Liver (tissue), 9 donors: ENCODE measurements around the gene OLFML2A. TPM values are rescaled to one million over a fixed set of nuclear protein-coding genes. Genes with fewer than 3 reads are reported as not detected.
A peak's percentile ranks its signal among the peaks of the same experiment; 100 is the strongest.
"Not testable (repeated sequence)": the region's sequence is repeated elsewhere in the genome, so short reads cannot be mapped to it uniquely, and the experiment has no call there.

ENCODE experiments used
- DNase-seq: peaks from one replicate; pipeline ENCODE4 v3.0.0-alpha.2; 2017; ENCODE audit warnings: low spot score
- H3K27ac ChIP-seq, 2 donors: one replicate each; pipeline ENCODE4 v1.7.0; 2013; ENCODE audit warnings: inconsistent platforms in 2 of 2, low read length in 2 of 2, control low read depth in 1 of 2, low read depth in 1 of 2, mild to moderate bottlenecking in 1 of 2
- H3K27me3 ChIP-seq, 4 donors: one replicate each; pipeline versions ENCODE4 v1.6.1 to v1.7.0; 2013; ENCODE audit warnings: low read length in 3 of 4, inconsistent platforms in 1 of 4, mild to moderate bottlenecking in 1 of 4, moderate library complexity in 1 of 4; ENCODE audit not compliant: control insufficient read depth in 4 of 4, insufficient read depth in 4 of 4
- H3K36me3 ChIP-seq, 4 donors: one replicate each; pipeline versions ENCODE4 v1.6.1 to v1.7.0; 2013; ENCODE audit warnings: low read length in 3 of 4, mild to moderate bottlenecking in 3 of 4, low read depth in 1 of 4, moderate library complexity in 1 of 4; ENCODE audit not compliant: control insufficient read depth in 4 of 4, insufficient read depth in 3 of 4
- H3K4me1 ChIP-seq, 4 donors: one replicate each; pipeline versions ENCODE4 v1.6.1 to v1.7.0; 2013; ENCODE audit warnings: low read length in 3 of 4, mild to moderate bottlenecking in 3 of 4, moderate library complexity in 1 of 4; ENCODE audit not compliant: control insufficient read depth in 4 of 4, insufficient read depth in 4 of 4
- H3K4me3 ChIP-seq, 3 donors: one replicate each; pipeline versions ENCODE4 v1.6.1 to v1.7.0; 2013; ENCODE audit warnings: low read length in 3 of 3, control low read depth in 1 of 3, low read depth in 1 of 3, mild to moderate bottlenecking in 1 of 3
- H3K9ac ChIP-seq, 2 donors: one replicate each; pipeline ENCODE4 v1.7.0; 2013; ENCODE audit warnings: low read length in 2 of 2, mild to moderate bottlenecking in 2 of 2, moderate library complexity in 2 of 2, control low read depth in 1 of 2, low read depth in 1 of 2
- H3K9me3 ChIP-seq, 4 donors: one replicate each; pipeline versions ENCODE4 v1.6.1 to v1.7.0; 2013; ENCODE audit warnings: low read length in 3 of 4; ENCODE audit not compliant: control insufficient read depth in 4 of 4
- FOXA1 ChIP-seq: IDR thresholded peaks from 2 replicates; pipeline ENCODE4 v1.6.1; 2016; ENCODE audit warnings: antibody characterized with exemption
- FOXA2 ChIP-seq: IDR thresholded peaks from 2 replicates; pipeline ENCODE4 v1.6.1; 2016; ENCODE audit warnings: antibody characterized with exemption
- HNF4A ChIP-seq, 2 donors: conservative IDR thresholded peaks; 2 replicates each; pipeline ENCODE4 v1.6.1; 2016; ENCODE audit warnings: antibody characterized with exemption in 2 of 2, mild to moderate bottlenecking in 2 of 2
- HNF4G ChIP-seq: IDR thresholded peaks from 2 replicates; pipeline ENCODE4 v1.6.1; 2016; ENCODE audit warnings: antibody characterized with exemption
- JUND ChIP-seq, 2 donors: IDR thresholded peaks; 2 replicates each; pipeline ENCODE4 v1.6.1; 2016; ENCODE audit warnings: antibody characterized with exemption in 2 of 2
- NR2F2 ChIP-seq: IDR thresholded peaks from 2 replicates; pipeline ENCODE4 v1.6.1; 2016; ENCODE audit warnings: antibody characterized with exemption
- RAD21 ChIP-seq, 2 donors: IDR thresholded peaks; 2 replicates each; pipeline ENCODE4 v1.6.1; 2016; ENCODE audit warnings: antibody characterized with exemption in 2 of 2, mild to moderate bottlenecking in 2 of 2
- RXRA ChIP-seq, 2 donors: IDR thresholded peaks; 2 replicates each; pipeline ENCODE4 v1.6.1; 2017 to 2018; ENCODE audit warnings: antibody characterized with exemption in 2 of 2, mild to moderate bottlenecking in 1 of 2
- SP1 ChIP-seq: IDR thresholded peaks from 2 replicates; pipeline ENCODE4 v1.6.1; 2018; ENCODE audit warnings: antibody characterized with exemption, mild to moderate bottlenecking
- WGBS: extraction: QIAGEN DNeasy Blood & Tissue Kit; methylation state at CpG from one replicate; pipeline ENCODE4 v1.1.7; 2013; 5-methylcytosine and 5-hydroxymethylcytosine counted together
- polyA plus RNA-seq, 2 donors: library from polyadenylated mRNA; stranded (reverse) in 1 of 2; unstranded in 1 of 2; fragments of 200-250 nt in 1 of 2; fragments of >200 nt in 1 of 2; fragmentation: Nextera tagmentation in 1 of 2; extraction: Ambion mirVana in 1 of 2; gene quantifications; one replicate each; pipeline versions ENCODE4 v1.2.1 to v1.2.3, GENCODE V29; 2013 to 2015
- total RNA-seq, 2 donors: library from RNA; depleted of rRNA; stranded (reverse); fragments of >200 nt; gene quantifications; one replicate each; pipeline ENCODE4 v1.2.3, GENCODE V29; 2014
- TF ChIP-seq, protein P1 (sequence below): IDR thresholded peaks from 2 replicates; pipeline ENCODE4 v1.6.1; 2016; ENCODE audit warnings: antibody characterized with exemption
- TF ChIP-seq, protein P2 (sequence below): IDR thresholded peaks from 2 replicates; pipeline ENCODE4 v1.6.1; 2016; ENCODE audit warnings: antibody characterized with exemption, mild to moderate bottlenecking
- donor health status: healthy.
- donor health status: healthy.
- donor health status: healthy.
- donor health status: healthy.
- donor health status: healthy.

The OLFML2A gene
- total and polyA plus RNA-seq, 4 donors: 0.15 to 1.1 (median 0.53) TPM

DNA sequence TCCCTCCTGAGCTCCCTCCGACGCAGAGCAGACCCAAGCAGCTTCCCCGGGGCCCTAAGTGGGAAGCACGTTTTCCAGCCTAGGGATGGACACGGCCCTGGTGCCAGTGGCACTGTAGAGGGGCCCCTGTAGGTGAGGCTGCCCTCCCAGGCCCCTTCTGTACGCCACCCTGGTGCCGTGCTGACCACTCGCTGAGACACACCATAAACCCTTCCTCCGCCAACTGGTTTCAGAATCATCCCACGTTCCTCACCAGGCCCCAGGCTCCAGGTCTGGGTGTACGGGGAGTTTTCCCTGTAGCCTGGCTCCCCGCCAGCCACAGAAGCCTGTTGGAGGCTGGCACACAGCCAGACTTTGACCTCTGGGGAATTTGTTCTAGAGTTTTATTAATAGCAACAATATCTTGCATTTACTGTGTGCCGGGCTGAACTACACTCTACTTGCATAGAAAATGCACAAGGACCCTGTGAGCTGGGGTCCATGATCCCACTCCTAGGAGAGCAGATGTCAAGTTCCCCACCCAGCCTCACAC lies 58.2 kb downstream of the OLFML2A start:
- no peak overlapping the region for H3K27ac ChIP-seq
- H3K9me3 ChIP-seq: no peaks in the 10 kb centered on the region
- H3K36me3 ChIP-seq: no peaks in the 10 kb centered on the region
- 61% methylated on average over 13 of the region's 13 CpGs for WGBS
- no peak overlapping the region for H3K4me3 ChIP-seq
- no peaks in the 10 kb centered on the region for H3K27me3 ChIP-seq
- no peak for TF ChIP-seq FOXA2
- TF ChIP-seq FOXA1: no peak
- no peak for TF ChIP-seq RXRA (IDR thresholded peaks at IDR 0.05)
- TF ChIP-seq HNF4A (conservative IDR thresholded peaks at IDR 0.05): no peak
- TF ChIP-seq NR2F2: peak; percentile 25
- TF ChIP-seq, protein P1, sequence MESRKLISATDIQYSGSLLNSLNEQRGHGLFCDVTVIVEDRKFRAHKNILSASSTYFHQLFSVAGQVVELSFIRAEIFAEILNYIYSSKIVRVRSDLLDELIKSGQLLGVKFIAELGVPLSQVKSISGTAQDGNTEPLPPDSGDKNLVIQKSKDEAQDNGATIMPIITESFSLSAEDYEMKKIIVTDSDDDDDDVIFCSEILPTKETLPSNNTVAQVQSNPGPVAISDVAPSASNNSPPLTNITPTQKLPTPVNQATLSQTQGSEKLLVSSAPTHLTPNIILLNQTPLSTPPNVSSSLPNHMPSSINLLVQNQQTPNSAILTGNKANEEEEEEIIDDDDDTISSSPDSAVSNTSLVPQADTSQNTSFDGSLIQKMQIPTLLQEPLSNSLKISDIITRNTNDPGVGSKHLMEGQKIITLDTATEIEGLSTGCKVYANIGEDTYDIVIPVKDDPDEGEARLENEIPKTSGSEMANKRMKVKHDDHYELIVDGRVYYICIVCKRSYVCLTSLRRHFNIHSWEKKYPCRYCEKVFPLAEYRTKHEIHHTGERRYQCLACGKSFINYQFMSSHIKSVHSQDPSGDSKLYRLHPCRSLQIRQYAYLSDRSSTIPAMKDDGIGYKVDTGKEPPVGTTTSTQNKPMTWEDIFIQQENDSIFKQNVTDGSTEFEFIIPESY: no peak
- TF ChIP-seq JUND (IDR thresholded peaks at IDR 0.05): no peak
- H3K9ac ChIP-seq: no peak overlapping the region
- DNase-seq: peak; percentile 53
- H3K4me1 ChIP-seq: peaks cover 0 to 4% (median 0%) of the 10 kb centered on the region in 4 donors

DNA sequence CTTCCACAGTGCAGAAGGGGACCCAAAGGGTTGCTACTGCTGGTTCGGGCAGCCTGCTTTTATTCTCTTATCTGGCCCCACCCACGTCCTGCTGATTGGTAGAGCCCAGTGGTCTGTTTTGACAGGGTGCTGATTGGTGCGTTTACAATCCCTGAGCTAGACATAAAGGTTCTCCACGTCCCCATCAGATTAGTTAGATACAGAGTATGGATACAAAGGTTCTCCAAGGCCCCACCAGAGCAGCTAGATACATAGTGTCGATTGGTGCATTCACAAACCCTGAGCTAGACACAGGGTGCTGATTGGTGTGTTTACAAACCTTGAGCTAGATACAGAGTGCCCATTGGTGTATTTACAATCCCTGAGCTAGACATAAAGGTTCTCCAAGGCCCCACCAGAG lies 61.2 kb downstream of the OLFML2A start:
- H3K9ac ChIP-seq, DNase-seq, H3K9me3 ChIP-seq, H3K27me3 ChIP-seq, H3K27ac ChIP-seq, H3K36me3 ChIP-seq, H3K4me1 ChIP-seq, H3K4me3 ChIP-seq: not testable (repeated sequence)
- WGBS: 90% methylated on average over 5 of the region's 5 CpGs

DNA sequence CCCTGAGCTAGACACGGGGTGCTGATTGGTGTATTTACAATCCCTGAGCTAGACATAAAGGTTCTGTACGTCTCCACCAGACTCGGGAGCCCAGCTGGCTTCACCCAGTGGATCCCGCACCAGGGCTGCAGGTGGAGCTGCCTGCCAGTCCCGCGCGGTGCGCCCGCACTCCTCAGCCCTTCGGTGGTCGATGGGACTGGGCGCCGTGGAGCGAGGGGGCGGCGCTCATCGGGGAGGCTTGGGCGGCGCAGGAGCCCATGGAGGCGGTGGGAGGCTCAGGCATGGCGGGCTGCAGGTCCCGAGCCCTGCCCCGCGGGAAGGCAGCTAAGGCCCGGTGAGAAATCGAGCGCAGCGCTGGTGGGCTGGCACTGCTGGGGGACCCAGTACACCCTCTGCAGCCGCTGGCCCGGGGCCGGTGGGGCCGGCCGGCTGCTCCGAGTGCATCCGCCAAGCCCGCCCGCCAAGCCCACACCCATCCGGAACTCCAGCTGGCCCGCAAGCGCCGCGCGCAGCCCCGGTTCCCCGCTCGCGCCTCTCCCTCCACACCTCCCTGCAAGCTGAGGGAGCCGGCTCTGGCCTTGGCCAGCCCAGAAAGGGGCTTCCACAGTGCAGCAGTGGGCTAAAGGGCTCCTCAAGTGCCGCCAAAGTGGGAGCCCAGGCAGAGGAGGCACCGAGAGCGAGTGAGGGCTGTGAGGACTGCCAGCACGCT lies 61.8 kb downstream of the OLFML2A start:
- H3K4me1 ChIP-seq, H3K36me3 ChIP-seq, H3K9me3 ChIP-seq, DNase-seq, H3K9ac ChIP-seq, H3K4me3 ChIP-seq, H3K27ac ChIP-seq, H3K27me3 ChIP-seq: not testable (repeated sequence)
- WGBS: 60% methylated on average over 48 of the region's 52 CpGs

DNA sequence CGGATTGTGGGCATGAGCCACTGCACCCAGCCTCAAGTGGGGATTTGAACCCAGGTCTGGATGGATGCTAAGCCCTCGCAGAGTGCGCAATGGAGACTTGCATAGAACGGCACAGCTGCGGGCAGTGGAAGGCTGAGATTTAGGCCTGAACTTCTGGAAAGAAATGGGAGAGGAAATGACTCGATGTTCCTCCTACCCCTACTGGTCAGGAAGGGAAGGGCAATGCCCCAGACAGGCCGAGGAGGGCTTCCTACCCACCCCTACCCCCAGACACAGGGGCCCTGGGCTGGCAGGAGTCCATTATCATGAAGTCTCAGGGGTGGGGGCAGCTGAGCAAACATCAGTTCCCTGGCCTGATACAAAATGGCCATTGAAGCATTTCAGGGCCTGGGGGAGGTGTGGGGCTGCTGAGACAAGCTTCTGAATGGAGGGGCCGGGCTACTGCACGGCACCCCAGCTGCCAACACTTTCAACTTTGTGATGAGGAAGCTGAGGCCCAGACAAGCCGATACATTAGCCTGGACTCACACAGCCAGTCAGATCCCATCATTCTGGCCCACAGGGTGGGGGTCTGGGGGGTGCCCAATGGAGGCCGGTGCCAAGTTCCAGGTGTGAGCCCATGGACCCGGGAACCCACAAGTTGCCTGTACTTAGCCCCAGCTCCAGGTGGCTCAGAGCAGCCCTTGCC lies 62.8 kb downstream of the OLFML2A start:
- no peaks in the 10 kb centered on the region for H3K27me3 ChIP-seq
- H3K9me3 ChIP-seq: no peaks in the 10 kb centered on the region
- H3K4me1 ChIP-seq: no peaks in the 10 kb centered on the region
- DNase-seq: no peak
- H3K9ac ChIP-seq: no peak overlapping the region
- 65% methylated on average over 12 of the region's 12 CpGs for WGBS
- no peak overlapping the region for H3K4me3 ChIP-seq
- H3K27ac ChIP-seq: no peak overlapping the region
- H3K36me3 ChIP-seq: no peaks in the 10 kb centered on the region
- TF ChIP-seq, protein P1: no peak
- TF ChIP-seq SP1 (no peak), RAD21 (IDR thresholded peaks at IDR 0.05) (peak in 1 of 2 donors; percentile 12), HNF4A (conservative IDR thresholded peaks at IDR 0.05) (no peak), FOXA1 (no peak), FOXA2 (no peak), HNF4G (no peak), NR2F2 (no peak)
- TF ChIP-seq, protein P2, sequence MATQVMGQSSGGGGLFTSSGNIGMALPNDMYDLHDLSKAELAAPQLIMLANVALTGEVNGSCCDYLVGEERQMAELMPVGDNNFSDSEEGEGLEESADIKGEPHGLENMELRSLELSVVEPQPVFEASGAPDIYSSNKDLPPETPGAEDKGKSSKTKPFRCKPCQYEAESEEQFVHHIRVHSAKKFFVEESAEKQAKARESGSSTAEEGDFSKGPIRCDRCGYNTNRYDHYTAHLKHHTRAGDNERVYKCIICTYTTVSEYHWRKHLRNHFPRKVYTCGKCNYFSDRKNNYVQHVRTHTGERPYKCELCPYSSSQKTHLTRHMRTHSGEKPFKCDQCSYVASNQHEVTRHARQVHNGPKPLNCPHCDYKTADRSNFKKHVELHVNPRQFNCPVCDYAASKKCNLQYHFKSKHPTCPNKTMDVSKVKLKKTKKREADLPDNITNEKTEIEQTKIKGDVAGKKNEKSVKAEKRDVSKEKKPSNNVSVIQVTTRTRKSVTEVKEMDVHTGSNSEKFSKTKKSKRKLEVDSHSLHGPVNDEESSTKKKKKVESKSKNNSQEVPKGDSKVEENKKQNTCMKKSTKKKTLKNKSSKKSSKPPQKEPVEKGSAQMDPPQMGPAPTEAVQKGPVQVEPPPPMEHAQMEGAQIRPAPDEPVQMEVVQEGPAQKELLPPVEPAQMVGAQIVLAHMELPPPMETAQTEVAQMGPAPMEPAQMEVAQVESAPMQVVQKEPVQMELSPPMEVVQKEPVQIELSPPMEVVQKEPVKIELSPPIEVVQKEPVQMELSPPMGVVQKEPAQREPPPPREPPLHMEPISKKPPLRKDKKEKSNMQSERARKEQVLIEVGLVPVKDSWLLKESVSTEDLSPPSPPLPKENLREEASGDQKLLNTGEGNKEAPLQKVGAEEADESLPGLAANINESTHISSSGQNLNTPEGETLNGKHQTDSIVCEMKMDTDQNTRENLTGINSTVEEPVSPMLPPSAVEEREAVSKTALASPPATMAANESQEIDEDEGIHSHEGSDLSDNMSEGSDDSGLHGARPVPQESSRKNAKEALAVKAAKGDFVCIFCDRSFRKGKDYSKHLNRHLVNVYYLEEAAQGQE: no peak
